Loucy (cell line): ENCODE measurements around the gene UTY.

Experiments used
- H2AFZ ChIP-seq: fragments of 200-600 bp; sonication (generic); 2 replicates; pipeline ENCODE4 v1.6.0; 2016; ENCODE audit warnings: antibody characterized with exemption, mild to moderate bottlenecking, low read length, moderate library complexity
- H3F3A ChIP-seq: fragments of 200-600 bp; 2 replicates; pipeline ENCODE4 v1.6.0; 2016; ENCODE audit warnings: antibody characterized with exemption, low read depth, mild to moderate bottlenecking
- H3K27me3 ChIP-seq: fragments of 200-600 bp; sonication (generic); 2 replicates; pipeline ENCODE4 v1.6.1; 2014; ENCODE audit warnings: low read length, mild to moderate bottlenecking; ENCODE audit not compliant: insufficient read depth, poor library complexity, severe bottlenecking
- H3K36me3 ChIP-seq: fragments of 200-600 bp; sonication (generic); 2 replicates; pipeline ENCODE4 v1.6.1; 2016; ENCODE audit warnings: low read length; ENCODE audit not compliant: insufficient read depth
- H3K4me1 ChIP-seq: fragments of 200-600 bp; sonication (generic); 2 replicates; pipeline ENCODE4 v1.5.1; 2014; ENCODE audit warnings: low read length, mild to moderate bottlenecking; ENCODE audit not compliant: insufficient read depth, poor library complexity, severe bottlenecking
- H3K4me2 ChIP-seq: fragments of 200-600 bp; sonication (generic); 2 replicates; pipeline ENCODE4 v1.6.0; 2014; ENCODE audit warnings: antibody characterized with exemption, low read length, low read depth, mild to moderate bottlenecking; ENCODE audit not compliant: poor library complexity, severe bottlenecking
- H3K4me3 ChIP-seq: fragments of 200-600 bp; sonication (generic); 2 replicates; pipeline ENCODE4 v1.5.1; 2014; ENCODE audit warnings: low read length, mild to moderate bottlenecking, mixed read lengths; ENCODE audit not compliant: poor library complexity, severe bottlenecking
- H3K79me2 ChIP-seq: fragments of 200-600 bp; sonication (generic); 2 replicates; pipeline ENCODE4 v1.6.1; 2014; ENCODE audit warnings: low read length; ENCODE audit not compliant: insufficient read depth
- H3K9ac ChIP-seq: fragments of 200-600 bp; sonication (generic); 2 replicates; pipeline ENCODE4 v1.6.0; 2014; ENCODE audit warnings: mild to moderate bottlenecking, low read depth, low read length, moderate library complexity; ENCODE audit not compliant: poor library complexity, severe bottlenecking
- H3K9me2 ChIP-seq: fragments of 200-600 bp; sonication (generic); replicated peaks from 2 replicates; pipeline ENCODE4 v1.6.1; 2016; ENCODE audit warnings: low read depth, low read length, mixed read lengths
- H3K9me3 ChIP-seq: fragments of 200-600 bp; sonication (generic); 2 replicates; pipeline ENCODE4 v1.6.1; 2014; ENCODE audit warnings: mild to moderate bottlenecking, antibody characterized with exemption, low read length, low read depth; ENCODE audit not compliant: insufficient read depth
- H4K20me1 ChIP-seq: fragments of 200-600 bp; sonication (generic); 2 replicates; pipeline ENCODE4 v1.6.0; 2014; ENCODE audit warnings: antibody characterized with exemption, low read length, mild to moderate bottlenecking; ENCODE audit not compliant: insufficient read depth, poor library complexity, severe bottlenecking
- CTCF ChIP-seq: fragments of 200-600 bp; sonication (generic); conservative IDR thresholded peaks from 2 replicates; pipeline ENCODE4 v1.5.1; 2014; ENCODE audit warnings: mild to moderate bottlenecking, antibody characterized with exemption, low read length
- EZH2phosphoT487 ChIP-seq: fragments of 200-600 bp; IDR thresholded peaks from 2 replicates; pipeline ENCODE4 v1.6.1; 2018; ENCODE audit warnings: antibody characterized with exemption, mild to moderate bottlenecking, moderate library complexity, borderline replicate concordance

UTY gene

GRCh38 chrY:13432293-13433025 is 47.4 kb downstream of the UTY start:
- no peaks in the 10 kb centered on the region for H3K36me3 ChIP-seq
- H3K27me3 ChIP-seq = no peaks in the 10 kb centered on the region
- no peaks in the 10 kb centered on the region for H3F3A ChIP-seq
- H3K9ac ChIP-seq = no peak overlapping the region
- H3K4me3 ChIP-seq = no peak overlapping the region
- H3K9me3 ChIP-seq = no peaks in the 10 kb centered on the region
- no peak overlapping the region for H2AFZ ChIP-seq
- H4K20me1 ChIP-seq = no peaks in the 10 kb centered on the region
- H3K79me2 ChIP-seq = no peaks in the 10 kb centered on the region
- H3K4me1 ChIP-seq = no peaks in the 10 kb centered on the region
- no peak for TF ChIP-seq CTCF
- no peak for TF ChIP-seq EZH2phosphoT487
- no peak overlapping the region for H3K4me2 ChIP-seq
- H3K9me2 ChIP-seq = no peaks in the 10 kb centered on the region

GRCh38 chrY:13429551-13429950 is 50.3 kb downstream of the UTY start:
- H3K79me2 ChIP-seq = no peaks in the 10 kb centered on the region
- H3K27me3 ChIP-seq = no peaks in the 10 kb centered on the region
- H3K4me3 ChIP-seq = no peak overlapping the region
- no peaks in the 10 kb centered on the region for H3K36me3 ChIP-seq
- H2AFZ ChIP-seq = no peak overlapping the region
- H4K20me1 ChIP-seq = no peaks in the 10 kb centered on the region
- no peaks in the 10 kb centered on the region for H3K9me2 ChIP-seq
- no peak overlapping the region for H3K4me2 ChIP-seq
- H3K9me3 ChIP-seq = no peaks in the 10 kb centered on the region
- TF ChIP-seq EZH2phosphoT487 = no peak
- TF ChIP-seq CTCF = no peak
- H3K9ac ChIP-seq = no peak overlapping the region
- H3F3A ChIP-seq = no peaks in the 10 kb centered on the region
- H3K4me1 ChIP-seq = no peaks in the 10 kb centered on the region

GRCh38 chrY:13423281-13423732 is 56.5 kb downstream of the UTY start:
- H3K4me2 ChIP-seq = no peak overlapping the region
- no peaks in the 10 kb centered on the region for H3K36me3 ChIP-seq
- no peaks in the 10 kb centered on the region for H3K9me2 ChIP-seq
- H3K79me2 ChIP-seq = no peaks in the 10 kb centered on the region
- H3K4me1 ChIP-seq = no peaks in the 10 kb centered on the region
- H3K9ac ChIP-seq = no peak overlapping the region
- no peaks in the 10 kb centered on the region for H3K9me3 ChIP-seq
- H3F3A ChIP-seq = no peaks in the 10 kb centered on the region
- H3K27me3 ChIP-seq = no peaks in the 10 kb centered on the region
- H3K4me3 ChIP-seq = no peak overlapping the region
- H2AFZ ChIP-seq = no peak overlapping the region
- H4K20me1 ChIP-seq = no peaks in the 10 kb centered on the region
- TF ChIP-seq EZH2phosphoT487 (no peak), CTCF (no peak)
